NCI-H1694 (cell line): ENCODE measurements around the gene AHCY.
"Not testable (repeated sequence)": the region's sequence is repeated elsewhere in the genome, so short reads cannot be mapped to it uniquely, and the experiment has no call there.

ENCODE experiments used
- DNase-seq: peaks from one replicate; lab custom pipeline; 2025; lab: John Stamatoyannopoulos, UW

Gene AHCY

DNA sequence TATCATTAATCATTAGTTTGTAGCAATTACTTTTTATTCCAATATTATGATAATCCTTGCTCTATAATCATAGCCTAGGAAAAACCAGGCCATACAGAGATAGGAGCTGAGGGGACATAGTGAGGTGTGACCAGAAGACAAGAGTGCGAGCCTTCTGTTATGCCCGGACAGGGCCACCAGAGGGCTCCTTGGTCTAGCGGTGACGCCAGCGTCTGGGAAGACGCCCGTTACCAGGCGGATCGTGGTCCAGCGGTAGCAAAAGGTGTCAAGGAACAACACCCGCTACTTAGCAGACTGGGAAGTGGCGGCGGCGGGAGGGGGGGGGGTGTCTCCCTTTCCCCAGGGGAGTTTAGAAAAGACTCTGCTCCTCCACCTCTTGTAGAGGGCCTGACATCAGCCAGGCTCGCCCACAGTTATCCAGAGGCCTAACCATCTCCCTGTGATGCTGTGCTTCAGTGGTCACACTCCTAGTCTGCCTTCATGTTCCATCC is 4.8 kb downstream of the AHCY start:
- not testable (repeated sequence) for DNase-seq

DNA sequence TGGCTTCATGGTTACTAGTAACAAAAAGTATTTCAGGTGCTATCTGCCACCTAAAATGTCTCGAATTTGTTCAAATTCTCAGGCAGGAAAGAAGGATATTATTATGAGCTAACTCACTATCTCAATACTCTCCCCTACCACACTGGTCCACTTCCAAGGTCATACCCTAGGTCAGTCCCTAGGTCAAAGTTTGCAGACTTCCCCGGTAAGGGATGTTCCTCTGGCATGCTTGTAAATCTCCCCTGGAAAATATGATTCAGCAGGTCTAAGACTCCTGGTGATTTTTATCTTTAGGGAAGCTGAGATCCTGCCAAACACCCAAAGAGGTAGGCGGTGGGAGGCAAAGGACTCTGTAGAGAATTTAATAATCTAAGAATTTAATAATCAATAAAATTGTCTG is 6.7 kb downstream of the AHCY start:
- DNase-seq = no peak

DNA sequence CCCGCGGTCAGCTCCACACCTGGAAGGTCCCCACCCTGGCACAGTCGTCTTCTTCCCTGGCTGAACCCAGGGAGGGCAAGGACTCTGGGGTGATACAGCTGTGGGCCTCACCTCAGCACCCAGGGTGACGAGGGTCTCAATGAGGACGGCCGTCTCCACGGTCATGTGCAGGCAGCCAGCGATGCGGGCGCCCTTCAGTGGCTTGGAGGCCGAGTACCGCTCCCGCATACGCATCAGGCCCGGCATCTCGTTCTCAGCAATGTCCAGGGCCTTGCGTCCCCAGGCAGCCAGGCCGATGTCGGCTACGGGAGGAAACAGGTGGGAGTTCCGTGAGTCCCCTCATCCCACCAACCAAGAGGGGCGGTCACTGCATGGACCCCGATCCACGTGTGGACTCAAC is 7.9 kb downstream of the AHCY start:
- DNase-seq = no peak

- DNase-seq = no peak
Measured at GRCh38 chr20:34294563-34294962, 8.6 kb downstream of the AHCY start.

DNA sequence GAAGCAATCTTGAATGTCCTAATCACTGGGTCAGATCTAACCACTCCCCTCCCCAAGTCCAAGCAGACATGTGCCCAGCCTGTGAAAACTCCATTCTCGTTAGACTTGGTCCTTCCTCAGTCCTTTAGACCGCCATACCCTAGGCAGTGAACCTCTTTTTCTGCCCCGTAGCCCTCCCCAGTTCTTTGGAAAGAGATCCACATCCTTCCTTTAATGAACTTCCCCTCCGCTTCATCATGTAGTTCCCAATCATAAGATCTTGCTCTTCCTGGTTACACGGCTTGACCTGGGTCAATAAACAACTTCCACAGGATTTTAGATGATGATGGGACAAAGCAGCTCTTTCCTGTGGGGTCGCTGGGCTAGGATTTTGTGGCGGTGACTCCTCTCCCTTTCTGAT is 9.6 kb downstream of the AHCY start:
- no peak for DNase-seq

GRCh38 chr20:34293119-34293518 is 10.0 kb downstream of the AHCY start:
- DNase-seq = no peak

DNA sequence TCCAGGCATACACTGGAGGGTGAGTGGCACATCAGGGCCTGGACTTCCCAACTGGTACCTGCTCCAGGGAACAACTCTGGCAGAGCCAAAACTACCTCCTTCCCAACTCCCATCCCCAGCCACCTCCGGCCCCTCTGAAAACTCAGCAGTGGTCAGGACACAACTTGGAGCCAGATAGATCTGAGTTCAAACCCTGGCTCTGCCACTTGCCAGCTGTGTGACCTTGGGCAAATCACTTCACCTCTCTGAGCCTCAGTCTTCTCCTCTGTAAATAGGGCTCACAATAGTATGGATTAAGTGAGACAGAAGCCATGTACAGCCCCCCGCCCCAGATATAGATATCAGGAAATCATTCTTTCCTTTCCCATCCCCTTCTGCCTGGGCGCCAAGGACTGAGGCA is 10.7 kb downstream of the AHCY start:
- DNase-seq = no peak

GRCh38 chr20:34290471-34290870 is 12.7 kb downstream of the AHCY start:
- DNase-seq = no peak

DNA sequence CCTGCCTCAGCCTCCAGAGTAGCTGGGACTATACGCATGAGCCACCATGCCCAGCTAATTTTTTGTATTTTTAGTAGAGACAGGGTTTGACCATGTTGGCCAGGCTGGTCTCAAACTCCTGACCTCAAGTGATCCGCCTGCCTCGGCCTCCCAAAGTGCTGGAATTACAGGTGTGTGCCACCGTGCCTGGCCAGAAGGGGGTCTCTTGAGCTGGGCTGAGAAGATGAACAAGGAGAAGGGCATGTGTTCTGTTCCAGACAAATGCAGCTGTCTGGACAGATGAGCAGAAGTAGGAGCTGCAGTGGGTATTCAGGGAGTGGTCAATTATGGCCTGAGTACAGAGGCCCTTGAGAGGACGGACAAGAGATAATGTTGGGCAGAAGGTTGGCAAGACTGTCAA is 15.7 kb downstream of the AHCY start:
- not testable (repeated sequence) for DNase-seq

- no peak for DNase-seq
Measured at GRCh38 chr20:34285450-34285849, 17.7 kb downstream of the AHCY start.

DNA sequence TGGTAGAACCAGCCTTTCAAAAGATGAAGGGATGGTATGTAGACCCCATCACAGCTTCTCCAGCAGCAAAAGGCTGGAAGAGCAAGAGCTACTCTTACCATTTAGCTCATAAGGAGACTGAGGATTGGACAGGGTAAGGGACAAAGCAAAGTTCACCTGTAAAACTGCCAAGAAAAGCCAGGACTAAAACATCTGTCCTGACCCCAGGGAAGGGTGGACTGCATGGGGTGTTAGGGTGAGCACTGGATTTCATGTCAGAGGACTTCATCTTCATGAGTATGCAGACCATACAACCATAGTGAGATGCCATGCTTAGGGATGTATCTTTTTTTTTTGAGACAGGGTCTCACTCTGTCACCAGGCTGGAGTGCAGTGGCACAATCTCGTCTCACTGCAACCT is 19.3 kb downstream of the AHCY start:
- no peak for DNase-seq

GRCh38 chr20:34282041-34282440 is 21.1 kb downstream of the AHCY start:
- DNase-seq = no peak

DNA sequence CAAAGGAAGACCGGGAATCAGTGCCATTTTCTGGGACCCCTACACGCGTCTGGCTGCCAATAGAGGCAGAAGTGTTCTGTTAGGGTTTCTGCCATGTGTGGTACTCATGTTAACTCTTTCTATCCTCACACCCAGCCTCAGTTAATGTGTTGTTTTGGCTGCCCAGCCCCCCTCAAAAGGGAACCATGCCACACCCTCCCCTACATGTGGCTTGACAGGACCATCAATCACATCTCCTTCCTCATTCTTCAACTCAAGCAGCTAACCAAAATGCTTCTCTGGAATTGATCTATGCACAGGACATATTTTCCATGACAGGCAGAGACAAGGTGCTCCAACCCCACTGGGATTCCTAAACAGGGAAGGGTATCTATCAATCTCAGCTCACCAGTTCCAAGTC is 22.0 kb downstream of the AHCY start:
- no peak for DNase-seq

DNA sequence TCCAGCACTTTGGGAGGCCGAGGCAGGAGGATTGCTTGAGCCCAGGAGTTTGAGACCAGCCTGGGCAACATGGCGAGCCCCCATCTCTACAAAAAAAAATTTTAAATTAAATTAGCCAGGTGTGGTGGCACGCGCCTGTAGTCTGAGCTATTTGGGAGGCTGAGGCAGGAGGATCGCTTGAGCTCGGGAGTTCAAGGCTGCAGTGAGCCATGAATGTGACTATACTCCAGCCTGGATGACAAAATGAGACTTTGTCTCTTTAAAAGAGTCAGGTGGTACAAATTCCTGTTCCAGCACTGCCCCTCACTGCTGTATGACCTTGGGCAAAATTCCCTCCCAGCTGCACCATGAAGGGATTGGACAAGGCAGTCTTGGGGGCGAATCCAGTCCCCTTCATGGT is 28.5 kb downstream of the AHCY start:
- no peak for DNase-seq

DNA sequence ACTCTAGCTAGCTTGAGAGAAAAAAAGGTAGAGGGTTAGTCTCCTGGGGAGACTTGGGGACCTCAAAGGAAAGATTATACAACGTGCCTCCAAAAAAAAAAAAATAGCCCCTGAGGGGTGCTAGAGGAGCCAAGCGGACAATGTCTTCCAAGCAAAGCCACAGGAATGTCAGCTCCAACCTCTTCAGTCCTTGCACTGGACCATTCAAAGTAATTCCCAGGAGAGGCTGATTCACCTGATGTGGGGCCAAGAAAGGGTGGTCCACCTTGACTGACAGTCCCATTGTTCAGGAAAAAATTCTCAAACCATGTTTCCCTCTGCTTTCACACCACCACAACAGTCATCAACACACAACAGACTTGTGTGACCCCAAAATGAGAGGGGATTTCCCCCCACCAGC is 31.2 kb downstream of the AHCY start:
- no peak for DNase-seq

GRCh38 chr20:34269996-34270627 is 33.0 kb downstream of the AHCY start:
- no peak for DNase-seq

DNA sequence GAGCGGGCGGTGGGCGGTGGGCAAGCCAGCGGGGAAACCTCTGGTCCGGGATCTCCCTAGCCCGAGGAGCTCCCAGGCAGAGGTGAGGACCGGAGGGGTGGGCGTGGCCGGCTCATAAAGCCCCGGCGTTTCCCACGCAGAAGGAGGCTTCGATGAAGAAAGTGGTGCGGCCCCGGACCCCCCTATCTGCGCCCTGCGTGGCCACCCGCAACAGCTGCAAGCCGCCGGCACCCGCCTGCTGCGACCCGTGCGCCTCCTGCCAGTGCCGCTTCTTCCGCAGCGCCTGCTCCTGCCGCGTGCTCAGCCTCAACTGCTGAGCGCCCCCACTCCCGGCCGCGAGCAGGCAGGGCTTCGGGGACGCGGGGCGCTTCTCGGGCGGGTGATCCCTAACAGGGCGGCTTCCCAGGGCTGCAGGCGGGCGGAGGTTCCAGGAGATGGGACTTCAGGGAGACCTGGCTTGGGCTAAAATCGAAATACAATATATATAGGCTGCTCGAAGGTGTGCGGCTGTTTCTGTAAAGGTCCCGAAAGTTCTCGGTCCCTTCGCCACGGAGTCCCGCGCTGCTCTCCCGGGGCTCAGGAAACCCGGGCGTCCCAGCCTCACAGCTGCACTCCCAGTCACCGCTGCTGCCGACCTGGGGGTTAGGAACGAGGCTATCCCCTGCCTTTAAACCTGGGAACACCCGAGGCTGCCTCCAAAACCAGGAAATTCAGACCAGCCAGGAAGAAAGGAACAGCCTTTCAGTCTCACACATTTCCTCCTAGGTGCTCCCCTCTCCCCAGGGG is 34.1 kb downstream of the AHCY start:
- no peak for DNase-seq

DNA sequence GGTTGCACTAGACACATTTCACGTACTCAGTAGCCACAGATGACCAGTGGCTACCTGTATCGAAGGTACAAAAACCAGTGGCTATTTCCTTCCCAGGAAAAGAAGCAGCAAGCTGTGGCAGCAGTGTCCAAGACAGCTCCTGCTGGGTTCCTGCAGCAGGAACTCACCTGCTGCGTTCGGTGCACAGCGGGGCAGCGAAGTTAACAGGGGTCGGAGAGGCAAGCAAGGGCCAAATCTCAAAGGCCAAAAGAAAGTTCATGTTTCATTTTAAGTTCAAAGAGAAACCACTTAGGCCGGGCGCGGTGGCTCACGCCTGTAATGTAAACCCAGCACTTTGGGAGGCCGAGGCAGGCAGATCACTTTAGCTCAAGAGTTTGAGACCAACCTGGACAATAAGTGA is 35.0 kb downstream of the AHCY start:
- DNase-seq = no peak

DNA sequence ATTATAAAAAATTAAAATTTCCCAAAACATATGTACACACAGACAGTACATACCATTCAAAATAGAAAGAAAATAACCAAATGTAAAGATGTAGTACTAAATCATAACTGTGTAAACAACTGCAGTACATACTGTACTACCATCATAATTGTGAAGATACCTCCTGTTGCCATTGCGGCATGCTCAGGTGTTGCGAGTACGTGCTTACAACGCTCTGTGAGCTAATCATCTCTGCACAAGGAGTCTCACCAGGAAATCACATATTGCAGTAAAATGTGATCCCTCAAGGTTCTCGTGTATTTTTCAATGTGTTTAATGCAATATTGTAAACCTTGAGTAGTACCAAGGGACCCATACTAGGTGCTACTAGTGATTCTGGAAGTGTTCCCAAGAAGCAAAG is 39.0 kb downstream of the AHCY start:
- no peak for DNase-seq

DNA sequence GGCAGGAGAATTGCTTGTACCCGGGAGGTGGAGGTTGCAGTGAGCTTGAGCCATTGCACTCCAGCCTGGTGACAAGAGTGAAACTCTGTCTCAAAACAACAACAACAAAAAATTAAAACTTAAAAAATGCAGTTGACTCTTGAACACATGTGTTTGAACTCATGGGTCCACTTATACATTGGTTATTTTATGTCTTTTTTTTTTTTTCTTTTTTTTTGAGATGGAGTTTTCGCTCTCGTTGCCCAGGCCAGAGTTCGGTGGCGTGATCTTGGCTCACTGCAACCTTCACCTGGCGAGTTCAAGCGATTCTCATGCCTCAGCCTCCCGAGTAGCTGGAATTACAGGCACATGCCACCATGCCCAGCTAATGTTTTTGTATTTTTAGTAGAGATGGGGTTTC is 39.7 kb downstream of the AHCY start:
- not testable (repeated sequence) for DNase-seq

GRCh38 chr20:34262488-34263288 is 40.5 kb downstream of the AHCY start:
- DNase-seq = no peak

DNA sequence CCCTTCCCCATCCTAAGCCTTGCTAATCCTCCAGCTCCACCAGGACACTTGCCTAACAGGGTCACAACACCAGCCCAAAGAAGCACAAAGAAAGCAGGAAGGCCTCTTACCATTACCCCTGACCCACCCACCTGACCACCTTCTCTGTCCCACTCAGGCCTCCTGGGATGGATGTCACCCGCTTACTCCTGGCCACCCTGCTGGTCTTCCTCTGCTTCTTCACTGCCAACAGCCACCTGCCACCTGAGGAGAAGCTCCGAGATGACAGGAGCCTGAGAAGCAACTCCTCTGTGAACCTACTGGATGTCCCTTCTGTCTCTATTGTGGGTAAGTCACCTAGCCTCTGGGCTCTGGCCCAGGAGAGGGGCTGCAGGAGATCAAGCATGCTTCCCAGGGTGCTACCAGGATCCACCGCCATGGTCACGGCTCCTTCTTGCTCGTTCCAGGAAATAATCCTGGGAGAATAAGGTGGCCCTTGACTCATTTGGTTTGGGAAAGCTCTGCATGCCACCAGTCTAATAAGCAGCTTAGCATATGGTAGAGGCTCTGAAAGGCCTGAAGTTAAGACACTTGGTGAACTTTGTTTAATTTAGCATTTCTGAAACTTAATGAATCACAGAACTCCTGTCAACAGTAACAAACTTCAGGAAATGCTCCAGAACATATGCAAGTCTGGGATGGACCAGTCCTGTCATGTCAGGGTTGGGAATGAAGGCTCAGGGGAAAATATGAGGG is 42.8 kb downstream of the AHCY start:
- DNase-seq = no peak
